ENCODE measurements around the gene ZNG1B.
"Not testable (repeated sequence)": the region's sequence is repeated elsewhere in the genome, so short reads cannot be mapped to it uniquely, and the experiment has no call there.

Gene ZNG1B

DNA sequence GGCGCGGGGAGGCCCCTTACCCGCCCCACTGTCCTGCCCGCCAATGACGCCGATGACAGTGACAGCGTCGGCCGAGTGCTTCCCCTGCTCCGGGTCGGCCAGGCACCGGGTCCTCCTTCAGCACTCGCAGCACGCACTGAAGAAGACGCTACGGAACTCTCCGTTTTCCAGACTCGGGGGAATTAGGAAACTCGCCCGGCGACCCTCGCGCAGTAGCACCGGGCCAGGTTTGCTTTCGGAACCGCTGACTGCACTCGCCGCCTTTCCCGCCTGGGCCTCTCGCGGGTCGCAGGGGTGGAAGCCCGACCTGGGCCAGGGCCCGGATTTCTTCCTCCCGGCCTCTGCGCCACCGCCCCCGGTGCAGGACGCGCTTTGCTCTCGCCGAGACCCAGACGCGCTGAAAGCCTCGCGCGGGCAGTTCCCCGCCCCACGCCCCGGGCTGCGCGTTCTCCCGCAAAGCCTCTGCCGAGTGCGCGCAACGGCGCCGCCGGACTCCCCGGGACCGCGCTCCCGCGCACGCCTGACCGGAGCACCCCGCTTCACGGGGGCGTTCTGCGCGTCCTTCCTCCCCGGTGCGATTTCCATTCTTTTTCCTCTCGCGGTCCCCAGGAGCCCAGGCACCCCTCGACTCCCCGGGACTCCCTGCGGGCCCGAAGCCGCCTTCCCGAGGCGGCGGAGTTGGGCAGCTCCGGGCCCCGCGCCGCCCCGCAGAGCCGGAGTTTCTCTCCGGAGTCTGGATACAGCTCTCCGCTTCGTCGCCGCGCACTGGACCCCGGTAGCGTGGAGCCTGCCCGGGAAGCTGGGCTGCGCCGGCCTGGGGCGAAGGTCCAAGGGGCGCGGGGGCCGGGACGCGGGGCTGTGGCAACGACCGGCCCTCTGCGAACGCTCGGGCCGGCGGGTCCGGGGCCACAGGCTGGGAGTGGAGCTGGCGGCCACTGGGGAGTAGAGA, 65.9 kb downstream of the ZNG1B start:
- not testable (repeated sequence) for DNase-seq (ENCODE audit: low read depth in 2 of 2, low spot score in 1 of 2)

DNA sequence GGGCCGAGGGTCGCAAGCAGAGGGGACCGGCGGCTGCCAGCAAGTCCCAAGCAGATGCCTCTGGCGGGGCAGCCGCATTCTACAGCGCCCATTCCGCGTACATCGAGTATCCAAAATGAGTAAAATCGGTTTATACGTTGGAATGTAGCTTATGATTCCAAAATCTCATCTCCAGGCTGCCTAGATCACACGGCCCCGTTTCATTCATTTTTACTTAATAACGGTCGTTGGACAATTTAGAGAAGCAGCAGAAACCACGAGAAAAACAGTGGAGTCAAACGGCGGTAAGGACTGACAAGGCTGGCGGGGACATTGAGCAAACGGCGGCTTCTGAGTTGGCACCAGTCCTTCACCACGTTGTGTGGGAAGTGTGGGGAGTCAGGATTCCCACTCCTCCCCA, 66.6 kb downstream of the ZNG1B start:
- not testable (repeated sequence) for DNase-seq (ENCODE audit: low read depth in 2 of 2, low spot score in 1 of 2)

DNA sequence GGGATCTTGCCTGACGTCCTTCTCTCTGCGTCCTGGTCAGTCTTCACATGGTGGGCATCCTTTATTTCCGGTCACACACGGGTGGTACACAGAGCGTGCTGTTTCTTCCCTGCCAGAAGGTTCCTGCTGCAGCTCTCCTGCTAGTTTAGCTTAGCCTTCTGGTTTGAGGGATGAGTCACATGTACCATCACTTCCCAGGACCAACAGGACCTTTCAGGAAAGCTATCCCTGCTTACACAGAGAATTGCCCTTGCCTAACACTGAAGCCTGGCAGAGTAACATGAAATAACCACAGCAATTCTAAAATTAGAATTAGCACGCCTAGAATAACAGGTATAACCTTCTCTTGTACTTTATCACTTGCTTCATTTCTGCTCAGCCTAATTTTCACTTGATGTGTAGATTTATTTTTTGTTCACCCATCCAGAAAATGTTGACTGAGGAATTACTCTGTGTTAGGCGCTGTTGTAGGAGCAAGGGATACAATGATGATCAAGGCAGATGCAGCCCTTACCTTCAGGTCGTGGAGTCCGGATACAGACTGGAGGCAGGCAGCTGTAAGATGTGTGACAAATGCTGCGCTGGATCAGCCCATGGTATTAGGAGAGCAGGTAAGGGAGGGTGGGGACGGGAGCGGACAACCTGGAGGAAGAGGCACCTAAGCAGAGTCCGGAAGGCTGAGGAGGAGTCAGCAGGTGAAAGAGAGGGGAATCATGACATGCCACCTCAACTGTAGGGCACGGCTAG, 70.1 kb downstream of the ZNG1B start:
- DNase-seq (ENCODE audit: low read depth in 2 of 2, low spot score in 1 of 2) = not testable (repeated sequence)

DNA sequence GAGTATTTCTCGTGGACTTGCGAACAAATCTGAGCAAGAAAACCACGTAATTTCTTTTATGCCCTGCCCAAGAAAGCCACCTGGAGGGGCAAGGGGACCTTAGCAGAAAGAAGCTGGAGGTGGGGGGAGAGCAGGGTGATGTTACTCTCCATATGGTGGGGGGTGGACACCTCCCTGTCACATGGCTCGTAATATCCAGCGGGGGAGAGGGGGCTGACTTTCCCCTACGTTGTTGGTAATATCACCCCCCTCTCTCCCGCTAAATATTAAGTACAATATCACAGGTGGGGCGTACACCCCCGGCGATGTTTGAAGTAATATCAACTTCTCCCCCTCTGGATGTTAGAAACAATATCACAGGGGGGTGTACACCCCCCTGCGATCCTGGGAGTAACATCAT, 70.7 kb downstream of the ZNG1B start:
- DNase-seq (ENCODE audit: low read depth in 2 of 2, low spot score in 1 of 2) = not testable (repeated sequence)

DNA sequence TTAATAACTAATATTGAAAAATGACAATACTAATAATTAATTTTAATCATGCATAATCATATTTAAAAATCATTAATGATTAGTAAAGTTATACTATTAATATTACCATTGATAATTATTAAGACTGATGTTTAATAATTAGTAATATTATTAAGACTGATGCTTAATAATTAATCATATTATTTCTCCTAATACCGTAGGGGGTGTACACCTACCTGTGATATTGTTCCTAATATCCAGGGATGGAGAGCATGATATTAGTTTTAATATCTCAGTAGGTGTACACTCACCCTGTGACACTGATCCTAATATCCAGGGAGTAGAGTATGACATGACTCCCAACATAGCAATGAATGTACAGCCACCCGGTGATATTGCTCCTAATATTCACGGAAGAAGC, 73.4 kb downstream of the ZNG1B start:
- not testable (repeated sequence) for DNase-seq (ENCODE audit: low read depth in 2 of 2, low spot score in 1 of 2)

DNA sequence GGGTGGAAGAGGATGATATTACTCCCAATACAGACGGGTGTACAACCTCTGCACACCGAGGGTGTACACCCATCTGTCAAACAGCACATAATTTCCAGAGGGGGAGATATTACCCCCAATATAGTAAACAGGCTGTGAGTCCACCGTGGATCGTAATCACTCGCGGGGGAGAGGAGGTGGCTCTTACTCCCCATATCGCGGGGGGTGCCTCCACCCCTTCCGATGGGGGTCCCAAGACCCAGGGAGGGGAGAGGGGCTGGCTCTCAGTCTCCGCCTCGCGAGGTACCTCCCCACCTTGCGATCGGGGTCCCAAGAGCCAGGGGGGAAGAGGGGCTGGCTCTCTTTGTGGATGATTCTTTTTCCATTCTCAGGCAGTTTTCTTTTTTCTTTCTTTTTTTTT, 74.4 kb downstream of the ZNG1B start:
- DNase-seq (ENCODE audit: low read depth in 2 of 2, low spot score in 1 of 2) = not testable (repeated sequence)

DNA sequence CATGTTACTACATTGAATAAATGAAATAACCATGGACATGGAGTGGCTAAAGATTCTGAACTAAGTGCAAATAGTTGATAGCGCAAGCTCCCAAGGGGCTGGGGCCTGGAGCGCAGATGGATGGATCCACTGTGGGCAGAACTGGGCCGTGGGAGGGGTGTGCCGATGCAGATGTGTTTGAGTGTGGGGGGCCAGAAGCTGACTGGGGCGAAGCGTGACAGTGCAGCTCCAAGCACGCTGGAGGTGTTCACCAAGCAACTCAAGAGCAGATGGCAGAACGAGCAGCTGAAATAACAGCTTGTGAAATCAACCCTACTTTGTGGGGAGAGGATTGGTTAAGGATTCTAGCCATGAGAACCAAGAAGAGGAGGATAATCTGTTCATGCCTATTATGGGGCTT, 78.0 kb downstream of the ZNG1B start:
- not testable (repeated sequence) for DNase-seq (ENCODE audit: low read depth in 2 of 2, low spot score in 1 of 2)

DNA sequence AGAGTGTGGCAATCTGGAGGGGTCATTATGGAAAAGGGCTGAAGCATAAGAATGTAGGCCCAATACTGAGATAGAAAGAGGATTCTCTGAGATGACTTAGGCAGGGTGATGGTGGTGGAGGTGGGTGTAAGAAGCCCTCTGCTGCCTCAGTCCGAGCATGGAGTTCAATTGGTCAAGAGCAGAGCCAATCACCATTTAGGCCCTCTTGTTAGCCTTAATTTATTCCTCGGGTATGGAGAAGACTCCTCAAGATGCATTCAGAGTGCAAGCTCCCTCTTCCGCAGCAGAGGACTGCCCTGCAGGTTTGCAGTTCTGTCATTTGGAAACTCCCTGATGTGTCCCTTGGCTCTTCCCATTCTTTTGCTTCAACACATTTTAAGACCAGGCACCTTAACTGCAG, 78.5 kb downstream of the ZNG1B start:
- DNase-seq (ENCODE audit: low read depth in 2 of 2, low spot score in 1 of 2) = not testable (repeated sequence)

DNA sequence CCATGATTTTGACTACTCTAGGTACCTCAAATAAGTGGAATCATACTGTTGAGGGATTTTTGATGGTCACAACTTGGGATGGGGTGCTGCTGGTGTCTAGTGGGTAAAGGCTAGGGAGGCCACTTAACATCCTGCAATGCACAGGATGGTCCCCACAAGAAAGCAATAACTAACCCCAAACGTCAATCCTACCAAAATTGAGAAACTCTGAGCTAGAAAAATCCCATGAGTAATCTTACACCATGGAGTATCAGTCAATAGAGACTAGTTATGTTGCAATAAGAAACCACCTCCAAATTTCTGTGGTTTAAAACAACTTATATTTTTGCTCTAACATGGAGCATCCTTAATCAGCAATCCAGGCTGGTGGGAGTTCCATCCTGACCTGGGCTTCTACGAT, 79.5 kb downstream of the ZNG1B start:
- not testable (repeated sequence) for DNase-seq (ENCODE audit: low read depth in 2 of 2, low spot score in 1 of 2)

DNA sequence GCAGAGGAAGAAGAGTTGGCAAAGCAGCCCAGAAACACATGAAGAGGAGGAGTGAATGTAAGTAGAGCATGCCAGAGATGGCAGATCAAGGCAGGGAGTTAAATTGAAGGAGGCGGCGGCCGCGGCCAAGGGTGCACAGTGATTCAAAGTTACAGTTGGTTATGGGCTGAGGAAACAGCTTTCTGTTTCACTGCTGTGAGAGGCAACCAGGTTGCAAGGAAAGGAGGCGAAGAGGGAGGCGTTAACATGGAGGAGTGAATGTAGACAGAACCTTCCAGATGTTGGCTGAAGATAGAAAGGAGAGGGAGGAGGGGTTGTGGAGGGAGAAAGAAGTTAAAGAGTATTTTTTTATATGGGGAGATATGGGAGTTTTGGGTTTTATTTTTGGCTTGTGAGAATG, 83.3 kb downstream of the ZNG1B start:
- DNase-seq (ENCODE audit: low read depth in 2 of 2, low spot score in 1 of 2) = not testable (repeated sequence)

DNA sequence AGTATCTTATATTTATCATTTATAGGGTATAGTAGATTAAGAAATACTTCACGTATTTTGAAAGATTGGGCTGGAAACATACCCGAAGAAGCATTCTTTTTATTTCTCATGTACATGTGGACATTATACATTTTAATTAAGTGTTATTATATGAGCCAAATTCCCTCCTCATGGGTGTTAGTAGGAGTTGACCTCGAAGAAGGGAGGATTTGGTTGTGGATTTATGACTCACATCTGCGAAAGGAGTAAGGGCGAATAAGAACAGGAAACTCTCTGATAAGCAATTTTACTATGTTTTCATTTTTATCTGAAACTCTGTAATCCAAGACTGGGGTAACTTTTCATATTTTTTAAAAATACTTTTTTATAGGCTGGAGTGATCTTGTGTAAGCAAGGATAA, 84.0 kb downstream of the ZNG1B start:
- DNase-seq (ENCODE audit: low read depth in 2 of 2, low spot score in 1 of 2) = not testable (repeated sequence)

DNA sequence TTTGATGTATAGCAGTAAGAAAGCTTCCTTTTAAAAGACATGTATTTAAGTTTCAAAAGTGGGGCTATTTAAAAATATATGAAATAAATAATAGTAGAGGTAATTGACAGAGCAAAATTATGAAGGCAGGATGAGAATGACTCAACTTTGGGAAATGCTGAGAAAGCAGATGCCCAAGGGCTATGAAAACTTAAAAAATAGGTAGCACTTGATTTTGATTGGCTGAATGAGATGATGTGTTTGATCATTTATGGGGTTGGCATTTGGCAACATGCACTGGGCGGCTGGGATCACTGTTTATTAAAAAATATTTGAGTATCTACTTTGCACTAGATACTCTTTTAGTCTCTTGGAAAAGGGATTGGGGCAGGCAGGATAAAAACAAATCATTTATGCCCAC, 87.5 kb downstream of the ZNG1B start:
- DNase-seq (ENCODE audit: low read depth in 2 of 2, low spot score in 1 of 2) = not testable (repeated sequence)

DNA sequence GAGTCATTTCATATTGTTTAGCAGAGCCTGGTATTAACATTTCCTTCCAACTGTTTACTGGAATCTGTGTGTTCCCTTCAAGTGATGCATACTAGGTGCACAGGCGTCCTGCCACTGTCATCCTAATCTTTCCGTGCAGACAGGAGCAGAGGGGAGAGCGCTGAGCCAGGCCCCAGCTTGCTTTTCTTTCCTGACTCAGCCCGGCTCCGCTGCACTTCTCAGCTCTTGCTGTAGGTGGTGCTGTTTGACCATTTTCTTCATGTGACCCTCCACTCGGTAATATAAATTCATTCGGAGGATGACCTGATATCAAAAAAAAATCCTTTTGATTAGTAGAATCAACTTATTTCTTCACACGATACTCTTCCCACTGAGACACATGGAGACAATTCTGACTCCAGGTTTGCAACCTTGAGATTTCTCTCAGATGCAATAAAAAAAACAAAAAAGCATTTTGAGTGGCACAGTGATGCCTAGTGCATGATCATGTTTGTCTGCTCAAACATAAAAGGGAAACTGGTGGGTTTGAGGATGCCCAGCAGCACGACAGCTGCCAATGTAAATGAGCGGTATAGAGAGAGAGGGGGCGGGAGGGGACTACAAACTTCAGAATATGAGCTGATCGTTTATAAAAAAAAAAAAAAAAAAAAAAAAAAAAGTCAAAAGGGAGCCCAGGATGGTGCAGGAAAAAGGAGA, 90.0 kb downstream of the ZNG1B start:
- not testable (repeated sequence) for DNase-seq (ENCODE audit: low read depth in 2 of 2, low spot score in 1 of 2)

DNA sequence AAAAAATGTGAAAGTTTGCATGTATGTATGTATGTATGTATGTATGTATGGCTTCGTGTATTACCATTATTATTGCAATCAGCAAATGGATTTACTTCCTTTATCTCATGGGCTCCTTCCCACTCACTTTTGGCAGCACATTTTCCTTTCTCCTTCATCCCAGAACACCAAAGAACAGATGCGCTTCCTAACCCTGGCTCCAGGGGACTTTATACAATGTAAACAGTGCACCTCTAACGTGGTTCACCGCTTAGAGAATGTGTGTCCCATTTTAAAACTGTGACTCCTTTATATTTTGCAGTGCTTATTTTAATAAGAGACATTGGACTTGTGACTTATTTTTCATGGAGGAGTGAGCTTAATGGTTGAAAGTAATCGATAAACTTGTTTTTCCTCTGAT, 90.6 kb downstream of the ZNG1B start:
- DNase-seq (ENCODE audit: low read depth in 2 of 2, low spot score in 1 of 2) = not testable (repeated sequence)

DNA sequence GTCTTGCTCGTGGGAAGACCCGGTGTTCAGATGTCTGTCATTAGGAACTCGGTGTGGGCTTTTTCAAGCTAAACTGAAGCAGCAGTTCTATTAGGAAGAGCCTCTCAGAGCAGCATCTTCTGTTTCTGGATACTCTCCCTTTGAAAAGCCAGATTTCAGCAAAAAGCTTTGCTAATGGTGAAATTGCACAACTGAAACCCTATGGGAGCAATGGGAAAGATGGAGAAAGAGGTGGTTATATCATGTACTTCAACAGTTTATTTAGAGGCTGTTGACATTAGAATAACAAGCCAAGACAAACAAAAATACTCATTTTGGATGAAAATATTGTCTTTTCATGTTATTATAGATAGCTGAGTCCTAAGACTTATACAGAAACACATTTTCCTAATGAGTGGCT, 91.4 kb downstream of the ZNG1B start:
- not testable (repeated sequence) for DNase-seq (ENCODE audit: low read depth in 2 of 2, low spot score in 1 of 2)

DNA sequence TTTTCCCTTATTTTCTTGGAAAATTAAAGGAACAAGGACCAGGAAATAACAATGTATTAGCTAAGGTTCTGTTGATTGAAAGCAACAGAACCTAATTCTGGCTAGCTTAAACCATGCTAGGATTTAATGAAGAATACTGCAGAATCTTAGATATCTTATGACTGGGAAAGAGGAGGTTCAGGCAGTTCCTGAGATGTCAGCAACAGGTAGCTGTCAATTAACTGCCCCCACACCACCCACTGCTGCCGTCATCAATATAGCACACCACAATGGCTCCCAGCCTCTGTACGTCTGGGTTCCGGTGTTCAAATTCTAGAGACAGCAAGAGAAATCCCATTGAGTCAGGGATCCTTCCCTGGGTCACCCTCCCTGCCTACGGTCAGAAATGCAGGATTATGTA, 95.5 kb downstream of the ZNG1B start:
- not testable (repeated sequence) for DNase-seq (ENCODE audit: low read depth in 2 of 2, low spot score in 1 of 2)

DNA sequence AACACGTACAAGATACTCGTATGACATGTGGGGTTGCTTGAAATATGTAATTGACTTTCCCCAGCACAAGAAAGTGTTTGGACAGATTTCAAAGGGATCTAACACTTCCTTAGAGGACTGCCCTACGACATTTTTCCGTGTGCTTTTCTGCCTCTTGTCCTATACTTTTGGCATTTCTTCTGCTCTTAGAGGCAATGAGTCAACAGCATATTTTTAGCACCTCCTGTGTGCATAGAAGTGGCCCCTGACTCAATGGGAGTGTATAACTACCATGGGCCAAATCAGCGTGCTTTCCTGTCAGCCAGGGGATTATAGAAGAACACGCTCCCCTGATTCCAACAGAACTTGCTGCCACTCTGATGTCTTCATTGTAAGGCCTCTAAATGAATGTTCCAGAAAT, 99.1 kb downstream of the ZNG1B start:
- not testable (repeated sequence) for DNase-seq (ENCODE audit: low read depth in 2 of 2, low spot score in 1 of 2)

DNA sequence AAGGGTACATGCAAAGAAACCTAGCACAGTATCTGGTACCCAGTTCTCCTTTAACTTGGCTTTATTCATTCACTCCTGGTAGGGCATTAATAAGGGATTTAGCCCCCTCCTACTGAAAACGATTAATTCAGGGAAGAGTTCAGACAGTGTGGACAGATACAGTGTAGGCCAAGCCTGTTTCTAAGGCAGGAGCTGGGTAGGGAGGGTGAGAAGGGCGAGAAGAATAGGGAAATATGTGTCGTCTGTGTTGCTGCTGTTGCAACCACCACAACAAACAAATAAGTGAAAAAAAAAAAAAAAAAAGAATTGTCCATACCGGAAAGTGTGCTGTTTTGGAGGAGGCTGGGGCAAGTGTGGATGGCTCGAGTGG, 103.3 kb downstream of the ZNG1B start:
- DNase-seq (ENCODE audit: low read depth in 2 of 2, low spot score in 1 of 2) = not testable (repeated sequence)

DNA sequence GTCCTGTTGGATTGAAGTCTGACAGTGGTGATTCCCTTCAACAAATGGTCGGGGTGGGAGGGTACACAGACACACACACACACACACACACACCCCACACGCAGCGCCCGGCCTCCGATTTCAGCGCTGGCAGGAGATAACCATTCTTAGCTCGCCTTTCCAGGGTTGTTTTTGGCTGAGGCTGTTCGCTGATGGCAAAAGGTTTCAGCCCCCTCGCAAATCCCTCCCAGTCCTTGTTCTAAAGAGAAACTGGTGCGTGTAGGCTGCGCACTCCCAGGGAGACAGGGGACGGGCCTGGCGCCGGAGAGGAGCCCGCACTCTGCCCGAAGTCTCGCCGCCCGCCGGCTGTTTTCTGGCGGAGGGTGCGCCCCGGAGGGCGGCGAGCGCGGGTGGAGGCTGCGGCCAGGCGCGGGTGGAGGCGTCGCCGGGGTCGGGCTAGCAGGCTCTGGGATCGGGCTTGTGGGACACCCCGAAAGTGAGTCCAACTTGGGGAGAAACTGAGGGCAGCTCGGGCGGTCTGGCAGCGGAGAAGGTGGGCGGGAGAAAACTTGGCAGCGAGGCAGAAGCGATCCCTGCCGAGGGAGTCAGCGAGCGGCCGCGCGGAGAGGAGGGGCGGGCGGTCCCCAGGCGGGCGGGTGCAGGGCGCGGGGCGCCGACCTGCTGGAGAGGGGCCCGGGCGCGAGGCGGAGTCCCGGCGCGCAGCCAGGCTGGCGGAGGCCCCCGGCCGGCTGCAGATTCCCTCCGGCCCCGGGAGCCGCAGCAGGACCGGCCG, 103.9 kb downstream of the ZNG1B start:
- not testable (repeated sequence) for DNase-seq (ENCODE audit: low read depth in 2 of 2, low spot score in 1 of 2)

DNA sequence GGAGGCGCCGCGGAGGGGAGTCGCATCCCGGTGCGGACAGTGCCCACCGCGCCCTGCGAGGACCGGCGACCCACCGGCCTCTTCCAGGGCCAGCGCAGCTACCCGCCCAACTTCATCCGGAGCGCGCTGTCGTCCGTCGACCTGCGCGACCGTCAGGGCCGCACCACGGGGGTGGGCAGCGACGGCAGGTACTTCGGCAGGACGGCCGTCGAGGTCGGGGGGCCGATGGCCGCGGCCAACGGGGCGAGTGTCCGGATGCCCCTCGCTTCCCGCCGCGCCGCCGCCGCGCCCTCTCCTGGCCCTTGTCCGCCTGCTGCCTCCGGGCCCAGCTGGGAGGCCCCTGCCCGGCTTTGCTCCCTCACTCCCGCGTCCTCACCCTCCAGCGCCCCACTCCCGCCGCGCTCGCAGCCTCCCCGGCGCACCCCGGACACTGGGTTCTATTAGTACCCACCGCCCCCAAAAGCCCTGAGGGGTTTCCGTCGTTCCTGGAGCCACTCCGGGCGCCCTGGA, 104.5 kb downstream of the ZNG1B start:
- DNase-seq (ENCODE audit: low read depth in 2 of 2, low spot score in 1 of 2) = not testable (repeated sequence)

Measured in stimulated activated CD8-positive, alpha-beta memory T cell treated with anti-CD3 and anti-CD28 coated beads, Interleukin-4, amount 100 ng/mL, for 4 hours (primary cell).